Heart left ventricle (tissue), 13 donors: Measurements from ENCODE around the gene PGC.

Experiments
- CTCF ChIP-seq, 12 donors: fragments of 200-600 bp; sonication (generic) in 4 of 12; IDR thresholded peaks; one replicate each; pipeline versions ENCODE4 v1.5.0 to v1.8.0; 2018 to 2022; ENCODE audit warnings: antibody characterized with exemption in 12 of 12, mild to moderate bottlenecking in 5 of 12
- POLR2A ChIP-seq, 2 donors: fragments of 450-650 bp; IDR thresholded peaks; one replicate each; pipeline ENCODE4 v1.6.1; 2017; ENCODE audit warnings: antibody characterized with exemption in 2 of 2, mild to moderate bottlenecking in 2 of 2, moderate library complexity in 2 of 2
- donor health status: ischemic (EF 13 %, LVEDD 7.1; RV severe dilation, severe dysfunction).
- donor health status: DM: no; HTN: yes; CAD: no.
- donor health status: DM: no; HTN: no; CAD: no.
- donor health status: ischemic (EF 25% LVEDD 6.9; RV normal size, moderate dysfunction).
- donor health status: ischemic (EF 25% LVEDD 5.7; RV mildly dilated, moderate dysfunction).
- donor health status: ischemic (EF 35%, LVEDD 5.7; RV mildly dilated, moderate dysfunction).
- donor health status: nonischemic (EF 11% LVEDD 7.7; RV severe dilation, severe dysfunction).
- donor health status: DM: yes; HTN: yes; CAD: no.
- donor health status: PGD.
- donor health status: ischemic (EF 29% LVEDD 5.4; RV normal size, mild dysfunction).
- donor health status: nonischemic (EF 23%, LVEDD 6.1; RV moderate dilation, normal function).

- TF ChIP-seq POLR2A (IDR thresholded peaks at IDR 0.05) (no peak), CTCF (IDR thresholded peaks at IDR 0.05) (no peak)
Measured at GRCh38 chr6:41707565-41708200, 39.5 kb downstream of the PGC start.
